ENCODE measurements around the gene SGMS1.

- TF ChIP-seq, protein P1, sequence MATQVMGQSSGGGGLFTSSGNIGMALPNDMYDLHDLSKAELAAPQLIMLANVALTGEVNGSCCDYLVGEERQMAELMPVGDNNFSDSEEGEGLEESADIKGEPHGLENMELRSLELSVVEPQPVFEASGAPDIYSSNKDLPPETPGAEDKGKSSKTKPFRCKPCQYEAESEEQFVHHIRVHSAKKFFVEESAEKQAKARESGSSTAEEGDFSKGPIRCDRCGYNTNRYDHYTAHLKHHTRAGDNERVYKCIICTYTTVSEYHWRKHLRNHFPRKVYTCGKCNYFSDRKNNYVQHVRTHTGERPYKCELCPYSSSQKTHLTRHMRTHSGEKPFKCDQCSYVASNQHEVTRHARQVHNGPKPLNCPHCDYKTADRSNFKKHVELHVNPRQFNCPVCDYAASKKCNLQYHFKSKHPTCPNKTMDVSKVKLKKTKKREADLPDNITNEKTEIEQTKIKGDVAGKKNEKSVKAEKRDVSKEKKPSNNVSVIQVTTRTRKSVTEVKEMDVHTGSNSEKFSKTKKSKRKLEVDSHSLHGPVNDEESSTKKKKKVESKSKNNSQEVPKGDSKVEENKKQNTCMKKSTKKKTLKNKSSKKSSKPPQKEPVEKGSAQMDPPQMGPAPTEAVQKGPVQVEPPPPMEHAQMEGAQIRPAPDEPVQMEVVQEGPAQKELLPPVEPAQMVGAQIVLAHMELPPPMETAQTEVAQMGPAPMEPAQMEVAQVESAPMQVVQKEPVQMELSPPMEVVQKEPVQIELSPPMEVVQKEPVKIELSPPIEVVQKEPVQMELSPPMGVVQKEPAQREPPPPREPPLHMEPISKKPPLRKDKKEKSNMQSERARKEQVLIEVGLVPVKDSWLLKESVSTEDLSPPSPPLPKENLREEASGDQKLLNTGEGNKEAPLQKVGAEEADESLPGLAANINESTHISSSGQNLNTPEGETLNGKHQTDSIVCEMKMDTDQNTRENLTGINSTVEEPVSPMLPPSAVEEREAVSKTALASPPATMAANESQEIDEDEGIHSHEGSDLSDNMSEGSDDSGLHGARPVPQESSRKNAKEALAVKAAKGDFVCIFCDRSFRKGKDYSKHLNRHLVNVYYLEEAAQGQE (IDR thresholded peaks at IDR 0.05; ENCODE audit: insufficient read depth in 1 of 2, low read depth in 2 of 2, low read length in 2 of 2) = no peak
- TF ChIP-seq POLR2AphosphoS5 (IDR thresholded peaks at IDR 0.05; ENCODE audit: low read depth, low read length) (no peak), TAF1 (IDR thresholded peaks at IDR 0.05; ENCODE audit: borderline replicate concordance, insufficient read depth, low read length) (no peak)
These were observed 153.4 kb downstream of the SGMS1 start for GRCh38 chr10:50470345-50470744.
